HG02623 (cell line): Measurements from ENCODE around the gene ZNF777.
"Not testable (repeated sequence)": the region's sequence is repeated elsewhere in the genome, so short reads cannot be mapped to it uniquely, and the experiment has no call there.

Experiments
- ATAC-seq: cut with Tn5 transposase; IDR thresholded peaks from one replicate; pipeline ENCODE4 v1.9.1; 2021; ENCODE audit warnings: moderate library complexity; ENCODE audit not compliant: unreplicated experiment

Gene ZNF777

GRCh38 chr7:149420006-149420405 is 40.9 kb downstream of the ZNF777 start:
- ATAC-seq, result no peak

- no peak for ATAC-seq
These were observed 45.3 kb downstream of the ZNF777 start for GRCh38 chr7:149415391-149416071.

GRCh38 chr7:149414745-149415390 is 46.0 kb downstream of the ZNF777 start:
- no peak for ATAC-seq

- no peak for ATAC-seq
These were observed 46.7 kb downstream of the ZNF777 start for GRCh38 chr7:149414171-149414570.

- ATAC-seq, result not testable (repeated sequence)
These were observed 47.8 kb downstream of the ZNF777 start for GRCh38 chr7:149413083-149413482.

GRCh38 chr7:149409895-149410294 is 51.0 kb downstream of the ZNF777 start:
- ATAC-seq, result peak; percentile 79

GRCh38 chr7:149404825-149405224 is 56.0 kb downstream of the ZNF777 start:
- ATAC-seq, result no peak

- ATAC-seq, result no peak
These were observed 56.5 kb downstream of the ZNF777 start for GRCh38 chr7:149404396-149404795.

- no peak for ATAC-seq
These were observed 62.6 kb downstream of the ZNF777 start for GRCh38 chr7:149398195-149398820.

GRCh38 chr7:149397470-149398043 is 63.3 kb downstream of the ZNF777 start:
- no peak for ATAC-seq

GRCh38 chr7:149388550-149389335 is 72.1 kb downstream of the ZNF777 start:
- ATAC-seq, result not testable (repeated sequence)

GRCh38 chr7:149386514-149386913 is 74.3 kb downstream of the ZNF777 start:
- not testable (repeated sequence) for ATAC-seq

GRCh38 chr7:149385195-149385950 is 75.5 kb downstream of the ZNF777 start:
- no peak for ATAC-seq
